ENCODE results near the gene PIP4K2B. TPM values are rescaled to one million over a fixed set of nuclear protein-coding genes. Genes with fewer than 3 reads are reported as not detected.

Gene PIP4K2B
- total and polyA plus RNA-seq, 9 of the 15 experiments (the other 6 are each of a cell fraction or from before 2014, with no cell fraction given) = 3.7 to 29.9 (median 23.0) TPM

GRCh38 chr17:38735161-38735997 lies 64.0 kb downstream of the PIP4K2B start (continued):
- TF ChIP-seq MIER1 (IDR thresholded peaks at IDR 0.05; ENCODE audit: low read depth) (no peak), SRSF3 (IDR thresholded peaks at IDR 0.05; ENCODE audit: insufficient read depth, low read length) (no peak), ZNF347 (CRISPR knock-in tag; IDR thresholded peaks at IDR 0.05; ENCODE audit: low read depth) (no peak), E2F3 (CRISPR knock-in tag; IDR thresholded peaks at IDR 0.05) (no peak), RBM39 (optimal IDR thresholded peaks at IDR 0.05; ENCODE audit: low read depth, low read length) (no peak), TAF15 (IDR thresholded peaks at IDR 0.05; ENCODE audit: low read depth, low read length) (no peak), ZNF518B (CRISPR knock-in tag; IDR thresholded peaks at IDR 0.05) (no peak), NR0B1 (IDR thresholded peaks at IDR 0.05; ENCODE audit: partially characterized antibody) (no peak), NR4A1 (CRISPR knock-in tag; IDR thresholded peaks at IDR 0.05) (no peak), NR4A1 (tag; IDR thresholded peaks at IDR 0.05) (no peak), TEAD1 (CRISPR knock-in tag; IDR thresholded peaks at IDR 0.05) (no peak), MTA2 (IDR thresholded peaks at IDR 0.05; ENCODE audit: low read depth) (no peak)
- TF ChIP-seq, protein P1, sequence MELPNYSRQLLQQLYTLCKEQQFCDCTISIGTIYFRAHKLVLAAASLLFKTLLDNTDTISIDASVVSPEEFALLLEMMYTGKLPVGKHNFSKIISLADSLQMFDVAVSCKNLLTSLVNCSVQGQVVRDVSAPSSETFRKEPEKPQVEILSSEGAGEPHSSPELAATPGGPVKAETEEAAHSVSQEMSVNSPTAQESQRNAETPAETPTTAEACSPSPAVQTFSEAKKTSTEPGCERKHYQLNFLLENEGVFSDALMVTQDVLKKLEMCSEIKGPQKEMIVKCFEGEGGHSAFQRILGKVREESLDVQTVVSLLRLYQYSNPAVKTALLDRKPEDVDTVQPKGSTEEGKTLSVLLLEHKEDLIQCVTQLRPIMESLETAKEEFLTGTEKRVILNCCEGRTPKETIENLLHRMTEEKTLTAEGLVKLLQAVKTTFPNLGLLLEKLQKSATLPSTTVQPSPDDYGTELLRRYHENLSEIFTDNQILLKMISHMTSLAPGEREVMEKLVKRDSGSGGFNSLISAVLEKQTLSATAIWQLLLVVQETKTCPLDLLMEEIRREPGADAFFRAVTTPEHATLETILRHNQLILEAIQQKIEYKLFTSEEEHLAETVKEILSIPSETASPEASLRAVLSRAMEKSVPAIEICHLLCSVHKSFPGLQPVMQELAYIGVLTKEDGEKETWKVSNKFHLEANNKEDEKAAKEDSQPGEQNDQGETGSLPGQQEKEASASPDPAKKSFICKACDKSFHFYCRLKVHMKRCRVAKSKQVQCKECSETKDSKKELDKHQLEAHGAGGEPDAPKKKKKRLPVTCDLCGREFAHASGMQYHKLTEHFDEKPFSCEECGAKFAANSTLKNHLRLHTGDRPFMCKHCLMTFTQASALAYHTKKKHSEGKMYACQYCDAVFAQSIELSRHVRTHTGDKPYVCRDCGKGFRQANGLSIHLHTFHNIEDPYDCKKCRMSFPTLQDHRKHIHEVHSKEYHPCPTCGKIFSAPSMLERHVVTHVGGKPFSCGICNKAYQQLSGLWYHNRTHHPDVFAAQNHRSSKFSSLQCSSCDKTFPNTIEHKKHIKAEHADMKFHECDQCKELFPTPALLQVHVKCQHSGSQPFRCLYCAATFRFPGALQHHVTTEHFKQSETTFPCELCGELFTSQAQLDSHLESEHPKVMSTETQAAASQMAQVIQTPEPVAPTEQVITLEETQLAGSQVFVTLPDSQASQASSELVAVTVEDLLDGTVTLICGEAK (IDR thresholded peaks at IDR 0.05) = no peak
- TF ChIP-seq, protein P1 (CRISPR knock-in tag; IDR thresholded peaks at IDR 0.05) = no peak
